Panc1 (cell line): Measurements from ENCODE around the gene FBRSL1. TPM values are rescaled to one million over a fixed set of nuclear protein-coding genes. Genes with fewer than 3 reads are reported as not detected.

Source experiments
- ATAC-seq: fragments of 200-7000 bp; cut with Tn5 transposase; 2 replicates; pipeline ENCODE4 v1.9.1; 2020; ENCODE audit warnings: mild to moderate bottlenecking, moderate library complexity
- BruUV-seq: library from RNA; stranded (reverse); fragments of 400-500 nt; replicated peaks from 2 replicates; lab custom pipeline; 2021; lab: Mats Ljungman, UMichigan
- CTCF ChIA-PET: fragments of 300-600 bp; sonication (Branson Sonifier 250); formaldehyde crosslinking; loops from one replicate; lab custom pipeline; 2022; ENCODE audit warnings: antibody characterized with exemption; lab: Charles Lee
- POLR2A ChIA-PET: fragments of 300-600 bp; sonication (Branson Sonifier 250); formaldehyde crosslinking; loops from one replicate; lab custom pipeline; 2022; ENCODE audit warnings: antibody characterized with exemption; lab: Charles Lee
- DNase-seq: peaks from one replicate; pipeline ENCODE4 v3.0.0-alpha.2; 2010; ENCODE audit warnings: low read depth, low spot score
- H3K27ac ChIP-seq: 2 replicates; pipeline ENCODE4 v1.5.1; 2011; ENCODE audit warnings: mild to moderate bottlenecking, low read length, inconsistent platforms
- H3K27me3 ChIP-seq: fragments of 200-500 bp; sonication (Bioruptor generic); 2 replicates; pipeline ENCODE4 v1.6.0; 2014; ENCODE audit warnings: low read length, inconsistent platforms; ENCODE audit not compliant: control insufficient read depth, insufficient read depth
- H3K36me3 ChIP-seq: fragments of 200-500 bp; sonication (Bioruptor generic); 2 replicates; pipeline ENCODE4 v1.5.1; 2014; ENCODE audit warnings: inconsistent platforms, mild to moderate bottlenecking, low read length, moderate library complexity; ENCODE audit not compliant: control insufficient read depth, insufficient read depth
- H3K4me1 ChIP-seq: 2 replicates; pipeline ENCODE4 v1.5.1; 2011; ENCODE audit warnings: inconsistent platforms, mild to moderate bottlenecking, low read length, moderate library complexity; ENCODE audit not compliant: control insufficient read depth, insufficient read depth
- H3K4me3 ChIP-seq, 2 experiments: 2 replicates each; pipeline ENCODE4 v1.5.1; 2011 to 2012; ENCODE audit warnings: low read depth in 2 of 2, low read length in 2 of 2, mild to moderate bottlenecking in 2 of 2, inconsistent platforms in 1 of 2, moderate library complexity in 1 of 2
- H3K9me3 ChIP-seq: fragments of 200-500 bp; sonication (Bioruptor generic); 2 replicates; pipeline ENCODE4 v1.5.1; 2014; ENCODE audit warnings: low read depth, mild to moderate bottlenecking, inconsistent platforms, low read length, moderate library complexity; ENCODE audit not compliant: control insufficient read depth, insufficient read depth
- CTCF ChIP-seq: fragments of 450-650 bp; IDR thresholded peaks from 2 replicates; pipeline ENCODE4 v1.5.1; 2017; ENCODE audit warnings: mild to moderate bottlenecking
- POLR2AphosphoS5 ChIP-seq: IDR thresholded peaks from 2 replicates; pipeline ENCODE4 v1.6.1; 2012; ENCODE audit warnings: mild to moderate bottlenecking, low read depth, low read length, moderate library complexity
- REST ChIP-seq, 2 experiments: IDR thresholded peaks; 2 replicates each; pipeline ENCODE4 v1.6.1; 2011 to 2012; ENCODE audit warnings: low read depth in 2 of 2, control low read depth in 1 of 2, low read length in 1 of 2, mild to moderate bottlenecking in 1 of 2, moderate library complexity in 1 of 2; ENCODE audit not compliant: insufficient read depth in 1 of 2
- SIN3A ChIP-seq: IDR thresholded peaks from 2 replicates; pipeline ENCODE4 v1.6.1; 2012; ENCODE audit warnings: low read depth, mild to moderate bottlenecking, low read length, moderate library complexity, borderline replicate concordance; ENCODE audit not compliant: insufficient read depth
- TCF7L2 ChIP-seq: IDR thresholded peaks from 2 replicates; pipeline ENCODE4 v1.6.1; 2011; ENCODE audit warnings: mild to moderate bottlenecking, low read depth, low read length, inconsistent platforms
- in situ Hi-C: cut with HindIII; loops from 2 replicates; pipeline ENCODE4 v1.10.0; 2016; ENCODE audit warnings: low sequenced_read_pairs, low pct_unique_long_range_greater_than_20kb
- intact Hi-C: fragments of 100-400 bp; cut with micrococcal nuclease; formaldehyde crosslinking; loops from one replicate; pipeline ENCODE4 v1.10.0; 2022; ENCODE audit not compliant: unreplicated experiment
- total RNA-seq: library from RNA; stranded (reverse); gene quantifications from one replicate; pipeline ENCODE4 v1.2.1, GENCODE V29; 2021; ENCODE audit not compliant: unreplicated experiment

FBRSL1 gene
- total RNA-seq, 1 experiment from 2014 or later, result 104 TPM

GRCh38 chr12:132496358-132496669 is 6.4 kb downstream of the FBRSL1 start:
- H3K36me3 ChIP-seq, result no peaks in the 10 kb centered on the region
- DNase-seq (no peak), ATAC-seq (no peak)
- ChIA-PET CTCF (no interaction called here), POLR2A (no interaction called here)
- in situ Hi-C loops, result no loop called here
- H3K4me1 ChIP-seq, result peaks cover 42% of the 10 kb centered on the region
- no peaks in the 10 kb centered on the region for H3K9me3 ChIP-seq
- H3K4me3 ChIP-seq, result no peak overlapping the region
- BruUV-seq, result no TSS peak
- intact Hi-C loops, result no loop called here
- no peaks in the 10 kb centered on the region for H3K27me3 ChIP-seq
- H3K27ac ChIP-seq, result no peak overlapping the region
- TF ChIP-seq POLR2AphosphoS5 (no peak), CTCF (no peak), TCF7L2 (no peak), SIN3A (no peak), REST (IDR thresholded peaks at IDR 0.05; ENCODE audit: insufficient read depth in 1 of 2, low read depth in 2 of 2, low read length in 1 of 2) (no peak)

DNA sequence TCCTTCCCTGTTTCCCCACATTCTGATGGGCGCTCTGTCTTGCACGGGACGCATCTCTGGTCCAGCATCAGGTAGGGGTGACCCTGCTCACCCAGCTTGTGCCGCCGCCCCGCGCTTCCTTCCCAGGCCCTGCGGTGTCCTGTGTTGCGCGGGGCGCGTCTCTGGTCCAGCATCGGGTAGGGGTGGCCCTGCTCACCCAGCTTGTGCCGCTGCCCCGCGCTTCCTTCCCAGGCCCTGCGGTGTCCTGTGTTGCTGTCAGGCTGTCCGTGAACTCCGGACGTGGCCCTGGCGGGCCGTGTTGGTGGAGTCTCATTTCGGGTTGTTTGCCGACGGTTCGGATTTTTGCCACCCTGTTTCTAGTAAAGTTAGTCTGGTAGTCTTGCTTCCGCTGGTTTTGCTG is 6.8 kb downstream of the FBRSL1 start:
- intact Hi-C loops, result no loop called here
- no peaks in the 10 kb centered on the region for H3K27me3 ChIP-seq
- POLR2A ChIA-PET, result no interaction called here
- TF ChIP-seq SIN3A, result no peak
- no peak for TF ChIP-seq CTCF
- TF ChIP-seq TCF7L2, result no peak
- no peak for TF ChIP-seq REST (IDR thresholded peaks at IDR 0.05; ENCODE audit: insufficient read depth in 1 of 2, low read depth in 2 of 2, low read length in 1 of 2)
- no peak for TF ChIP-seq POLR2AphosphoS5
- no peak overlapping the region for H3K27ac ChIP-seq
- BruUV-seq, result no TSS peak
- H3K36me3 ChIP-seq, result no peaks in the 10 kb centered on the region
- H3K4me3 ChIP-seq, result no peak overlapping the region
- CTCF ChIA-PET, result no interaction called here
- in situ Hi-C loops, result no loop called here
- no peaks in the 10 kb centered on the region for H3K9me3 ChIP-seq
- DNase-seq (no peak), ATAC-seq (no peak)
- H3K4me1 ChIP-seq, result peaks cover 39% of the 10 kb centered on the region
